SU-DHL-6 (cell line): Measurements from ENCODE around the gene CPNE2.
"Not testable (repeated sequence)": the region's sequence is repeated elsewhere in the genome, so short reads cannot be mapped to it uniquely, and the experiment has no call there.

ENCODE experiments used
- CTCF ChIP-seq: fragments of 200-600 bp; sonication (generic); IDR thresholded peaks from one replicate; pipeline ENCODE4 v1.5.1; 2017; ENCODE audit warnings: antibody characterized with exemption, mild to moderate bottlenecking, low read length, moderate library complexity; ENCODE audit not compliant: insufficient read depth, poor library complexity, severe bottlenecking
- EZH2phosphoT487 ChIP-seq: fragments of 200-600 bp; sonication (generic), shearing (Covaris generic); conservative IDR thresholded peaks from 2 replicates; pipeline ENCODE4 v1.6.1; 2018; ENCODE audit warnings: mild to moderate bottlenecking, antibody characterized with exemption, low read length, moderate library complexity, mixed read lengths

DNA sequence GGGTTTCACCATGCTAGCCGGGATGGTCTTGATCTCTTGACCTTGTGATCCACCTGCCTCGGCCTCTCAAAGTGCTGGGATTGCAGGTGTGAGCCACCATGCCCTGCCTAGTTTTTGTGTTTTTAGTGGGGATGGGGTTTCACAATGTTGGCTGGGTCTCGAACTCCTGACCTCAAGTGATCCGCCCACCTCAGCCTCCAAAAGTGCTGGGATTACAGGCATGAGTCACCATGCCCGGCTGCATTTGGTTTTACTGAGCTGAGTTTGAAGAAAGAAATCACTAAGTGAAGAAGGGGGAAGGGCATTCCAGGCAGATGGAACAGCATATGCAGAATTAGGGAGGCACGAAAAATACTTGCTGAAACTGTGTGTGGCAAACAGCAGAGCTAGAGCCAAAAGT is 7.6 kb downstream of the CPNE2 start:
- TF ChIP-seq CTCF, EZH2phosphoT487: not testable (repeated sequence)
